Measurements from ENCODE around the gene PFDN2.
"Not testable (repeated sequence)": the region's sequence is repeated elsewhere in the genome, so short reads cannot be mapped to it uniquely, and the experiment has no call there.

The PFDN2 gene

GRCh38 chr1:161079436-161080110 is 38.3 kb downstream of the PFDN2 start:
- no peak for DNase-seq

GRCh38 chr1:161077426-161077825 is 40.4 kb downstream of the PFDN2 start:
- no peak for DNase-seq

GRCh38 chr1:161076410-161076809 is 41.4 kb downstream of the PFDN2 start:
- DNase-seq, result no peak

GRCh38 chr1:161074676-161075368 is 43.0 kb downstream of the PFDN2 start:
- DNase-seq, result no peak

- DNase-seq, result no peak
Measured at GRCh38 chr1:161073474-161074121, 44.2 kb downstream of the PFDN2 start.

- DNase-seq, result no peak
Measured at GRCh38 chr1:161072751-161073449, 44.9 kb downstream of the PFDN2 start.

- DNase-seq, result no peak
Measured at GRCh38 chr1:161071886-161072371, 45.9 kb downstream of the PFDN2 start.

- no peak for DNase-seq
Measured at GRCh38 chr1:161070761-161071160, 47.1 kb downstream of the PFDN2 start.

- DNase-seq, result peak in 1 of 2 donors; percentile 53
Measured at GRCh38 chr1:161069731-161070270, 48.0 kb downstream of the PFDN2 start, which contains the start of gene ARHGAP30. Gene ARHGAP30, minus strand, starts transcription at chr1:161069891. Its CDS starts 267 bp downstream, at chr1:161069624.

- no peak for DNase-seq
Measured at GRCh38 chr1:161069241-161069640, 48.6 kb downstream of the PFDN2 start.

- peak; percentile 15 to 36 for DNase-seq
Measured at GRCh38 chr1:161068306-161069234, 49.3 kb downstream of the PFDN2 start.

GRCh38 chr1:161066694-161067093 is 51.1 kb downstream of the PFDN2 start:
- no peak for DNase-seq

GRCh38 chr1:161065681-161066080 is 52.2 kb downstream of the PFDN2 start:
- DNase-seq, result not testable (repeated sequence)

GRCh38 chr1:161063936-161064335 is 53.9 kb downstream of the PFDN2 start:
- DNase-seq, result not testable (repeated sequence)

- DNase-seq, result no peak
Measured at GRCh38 chr1:161061419-161061818, 56.4 kb downstream of the PFDN2 start.

- DNase-seq, result no peak
Measured at GRCh38 chr1:161059293-161059692, 58.5 kb downstream of the PFDN2 start.

GRCh38 chr1:161054805-161055204 is 63.0 kb downstream of the PFDN2 start:
- no peak for DNase-seq

- no peak for DNase-seq
Measured at GRCh38 chr1:161054232-161054631, 63.6 kb downstream of the PFDN2 start.

- no peak for DNase-seq
Measured at GRCh38 chr1:161052899-161053298, 64.9 kb downstream of the PFDN2 start.

GRCh38 chr1:161051219-161051618 is 66.6 kb downstream of the PFDN2 start:
- DNase-seq, result no peak

Measured in hippocampal formation (tissue), 2 donors.